ACC112 (cell line): Measurements from ENCODE around the gene PPP6C.

Source experiments
- H2AFZ ChIP-seq: fragments of 200-600 bp; sonication (generic); one replicate; pipeline ENCODE4 v1.6.0; 2017; ENCODE audit warnings: antibody characterized with exemption, low read length; ENCODE audit not compliant: unreplicated experiment
- H3K27ac ChIP-seq: fragments of 200-600 bp; sonication (generic); 2 replicates; pipeline ENCODE4 v1.5.1; 2014; ENCODE audit warnings: low read depth, mild to moderate bottlenecking, antibody characterized with exemption, low read length, moderate library complexity
- H3K27me3 ChIP-seq: fragments of 200-600 bp; sonication (generic); 2 replicates; pipeline ENCODE4 v1.6.1; 2014; ENCODE audit warnings: mild to moderate bottlenecking, antibody characterized with exemption, low read length, moderate library complexity, mixed read lengths; ENCODE audit not compliant: insufficient read depth
- H3K36me3 ChIP-seq: fragments of 200-600 bp; sonication (generic); 2 replicates; pipeline ENCODE4 v1.6.1; 2016; ENCODE audit warnings: mild to moderate bottlenecking, antibody characterized with exemption, low read length, moderate library complexity, mixed read lengths; ENCODE audit not compliant: insufficient read depth
- H3K4me1 ChIP-seq: fragments of 200-600 bp; sonication (generic); one replicate; pipeline ENCODE4 v1.6.1; 2016; ENCODE audit warnings: low read length, mixed read lengths; ENCODE audit not compliant: insufficient read depth, unreplicated experiment, control insufficient read depth
- H3K4me3 ChIP-seq: fragments of 200-600 bp; sonication (generic); 2 replicates; pipeline ENCODE4 v1.5.1; 2014; ENCODE audit warnings: mild to moderate bottlenecking, low read depth, low read length
- H3K79me2 ChIP-seq: fragments of 200-600 bp; sonication (generic); one replicate; pipeline ENCODE4 v1.6.0; 2016; ENCODE audit warnings: low read length; ENCODE audit not compliant: control insufficient read depth, unreplicated experiment, insufficient read depth

The PPP6C gene

GRCh38 chr9:125156551-125156950 lies 33.1 kb downstream of the PPP6C start:
- Histone ChIP-seq H2AFZ (no peak overlapping the region), H3K27me3 (no peaks in the 10 kb centered on the region), H3K27ac (no peak overlapping the region), H3K79me2 (peaks cover 8% of the 10 kb centered on the region), H3K36me3 (peaks cover 15% of the 10 kb centered on the region), H3K4me1 (peaks cover 10% of the 10 kb centered on the region), H3K4me3 (no peak overlapping the region)

GRCh38 chr9:125153712-125154367 lies 35.8 kb downstream of the PPP6C start:
- no peaks in the 10 kb centered on the region for H3K27me3 ChIP-seq
- H3K4me3 ChIP-seq, result no peak overlapping the region
- H2AFZ ChIP-seq, result no peak overlapping the region
- peaks cover 12% of the 10 kb centered on the region for H3K36me3 ChIP-seq
- no peak overlapping the region for H3K27ac ChIP-seq
- no peaks in the 10 kb centered on the region for H3K4me1 ChIP-seq
- H3K79me2 ChIP-seq, result no peaks in the 10 kb centered on the region

GRCh38 chr9:125151730-125152129 lies 37.9 kb downstream of the PPP6C start:
- H3K27ac ChIP-seq, result no peak overlapping the region
- H3K36me3 ChIP-seq, result peaks cover 12% of the 10 kb centered on the region

GRCh38 chr9:125150349-125151245 lies 39.0 kb downstream of the PPP6C start:
- Histone ChIP-seq H3K36me3 (peaks cover 12% of the 10 kb centered on the region), H3K27ac (no peak overlapping the region), H3K4me3 (no peak overlapping the region), H2AFZ (no peak overlapping the region), H3K27me3 (no peaks in the 10 kb centered on the region), H3K79me2 (no peaks in the 10 kb centered on the region), H3K4me1 (peaks cover 17% of the 10 kb centered on the region)

More at GRCh38 chr9:125151730-125152129, 37.9 kb downstream of the PPP6C start:
- Histone ChIP-seq H3K4me3 (no peak overlapping the region), H2AFZ (no peak overlapping the region), H3K4me1 (peaks cover 7% of the 10 kb centered on the region), H3K27me3 (no peaks in the 10 kb centered on the region), H3K79me2 (no peaks in the 10 kb centered on the region)

GRCh38 chr9:125147401-125147951 lies 42.1 kb downstream of the PPP6C start:
- peaks cover 3% of the 10 kb centered on the region for H3K36me3 ChIP-seq
- no peaks in the 10 kb centered on the region for H3K79me2 ChIP-seq
- H3K4me1 ChIP-seq, result peaks cover 18% of the 10 kb centered on the region
- H3K4me3 ChIP-seq, result no peak overlapping the region
- H3K27ac ChIP-seq, result no peak overlapping the region
- H2AFZ ChIP-seq, result no peak overlapping the region
- H3K27me3 ChIP-seq, result no peaks in the 10 kb centered on the region

- peaks cover 22% of the 10 kb centered on the region for H3K4me1 ChIP-seq
- H3K27me3 ChIP-seq, result no peaks in the 10 kb centered on the region
- H3K27ac ChIP-seq, result peak overlapping the region; percentile 12; the same call in 1 of the 2 replicates
- H3K79me2 ChIP-seq, result no peaks in the 10 kb centered on the region
- 0 out of 2 replicates have a peak overlapping the region, but pooled peaks have one; percentile 20 for H3K4me3 ChIP-seq
- H2AFZ ChIP-seq, result no peak overlapping the region
- peaks cover 3% of the 10 kb centered on the region for H3K36me3 ChIP-seq
These were observed 43.4 kb downstream of the PPP6C start for GRCh38 chr9:125146247-125146646.

- Histone ChIP-seq H3K4me3 (no peak overlapping the region), H2AFZ (no peak overlapping the region), H3K79me2 (no peaks in the 10 kb centered on the region), H3K4me1 (peaks cover 22% of the 10 kb centered on the region), H3K36me3 (peaks cover 3% of the 10 kb centered on the region), H3K27me3 (no peaks in the 10 kb centered on the region), H3K27ac (no peak overlapping the region)
These were observed 44.2 kb downstream of the PPP6C start for GRCh38 chr9:125145425-125145824.

GRCh38 chr9:125143377-125144090 lies 46.1 kb downstream of the PPP6C start, which contains the start of gene SCAI:
Gene SCAI, minus strand, starts transcription at chr9:125143528. Its CDS starts 91 bp downstream, at chr9:125143437.
- H3K27ac ChIP-seq, result no peak within 1 kb of the TSS
- peak within 1 kb of the TSS; percentile 73 for H3K4me3 ChIP-seq
- H3K79me2 ChIP-seq, result no peaks in the 10 kb centered on the region
- H3K27me3 ChIP-seq, result no peaks in the 10 kb centered on the region
- no peaks in the 10 kb centered on the region for H3K36me3 ChIP-seq
- peaks cover 22% of the 10 kb centered on the region for H3K4me1 ChIP-seq
- peak within 1 kb of the TSS; percentile 46 for H2AFZ ChIP-seq

- Histone ChIP-seq H3K27me3 (no peaks in the 10 kb centered on the region), H3K4me3 (peak overlapping the region; percentile 73), H3K36me3 (no peaks in the 10 kb centered on the region), H3K27ac (no peak overlapping the region), H2AFZ (peak overlapping the region; percentile 46), H3K79me2 (no peaks in the 10 kb centered on the region), H3K4me1 (peaks cover 22% of the 10 kb centered on the region)
These were observed 46.8 kb downstream of the PPP6C start for GRCh38 chr9:125142560-125143376.
